BE2C (cell line): Measurements from ENCODE around the gene RAPGEF6.
"Not testable (repeated sequence)": the region's sequence is repeated elsewhere in the genome, so short reads cannot be mapped to it uniquely, and the experiment has no call there.

Experiments
- DNase-seq: peaks from one replicate; pipeline ENCODE4 v3.0.0-alpha.2; 2020
- H3K27me3 ChIP-seq: fragments of 250-450 bp; sonication (Bioruptor Pico); 2 replicates; pipeline ENCODE4 v1.5.1; 2020; ENCODE audit warnings: mild to moderate bottlenecking
- H3K36me3 ChIP-seq: fragments of 250-450 bp; sonication (Bioruptor Pico); 2 replicates; pipeline ENCODE4 v1.5.1; 2020; ENCODE audit warnings: mild to moderate bottlenecking
- H3K4me1 ChIP-seq: fragments of 250-450 bp; sonication (Bioruptor Pico); 2 replicates; pipeline ENCODE4 v1.5.1; 2020
- H3K4me3 ChIP-seq: 2 replicates; pipeline ENCODE4 v1.5.1; 2011; ENCODE audit warnings: low read depth, low read length
- H3K9me3 ChIP-seq: fragments of 250-450 bp; sonication (Bioruptor Pico); 2 replicates; pipeline ENCODE4 v1.5.1; 2020
- CTCF ChIP-seq: IDR thresholded peaks from 2 replicates; pipeline ENCODE4 v1.5.1; 2012; ENCODE audit warnings: mild to moderate bottlenecking, low read depth, low read length

The RAPGEF6 gene

GRCh38 chr5:131488463-131488862, 146.6 kb downstream of the RAPGEF6 start:
- DNase-seq: no peak
- peaks cover 4% of the 10 kb centered on the region; the same call in 1 of the 2 replicates for H3K9me3 ChIP-seq
- no peaks in the 10 kb centered on the region for H3K27me3 ChIP-seq
- TF ChIP-seq CTCF: no peak
- no peak overlapping the region for H3K4me3 ChIP-seq
- no peaks in the 10 kb centered on the region for H3K4me1 ChIP-seq
- peaks cover 40% of the 10 kb centered on the region for H3K36me3 ChIP-seq

- H3K4me3 ChIP-seq, H3K27me3 ChIP-seq, DNase-seq, H3K4me1 ChIP-seq, H3K9me3 ChIP-seq: not testable (repeated sequence)
- peaks cover 37% of the 10 kb centered on the region for H3K36me3 ChIP-seq
These were observed 147.7 kb downstream of the RAPGEF6 start for GRCh38 chr5:131487371-131487770.

GRCh38 chr5:131482617-131483016, 152.4 kb downstream of the RAPGEF6 start:
- no peak for DNase-seq
- Histone ChIP-seq H3K36me3 (peaks cover 13% of the 10 kb centered on the region), H3K4me1 (peaks cover 5% of the 10 kb centered on the region), H3K4me3 (no peak overlapping the region), H3K9me3 (peaks cover 4% of the 10 kb centered on the region; the same call in 1 of the 2 replicates), H3K27me3 (no peaks in the 10 kb centered on the region)
- no peak for TF ChIP-seq CTCF

- Histone ChIP-seq H3K36me3 (peaks cover 3% of the 10 kb centered on the region), H3K4me1 (peaks cover 5% of the 10 kb centered on the region), H3K4me3 (no peak overlapping the region), H3K27me3 (no peaks in the 10 kb centered on the region), H3K9me3 (no peaks in the 10 kb centered on the region)
- TF ChIP-seq CTCF: no peak
- no peak for DNase-seq
These were observed 153.5 kb downstream of the RAPGEF6 start for GRCh38 chr5:131481569-131481968.

- Histone ChIP-seq H3K9me3 (no peaks in the 10 kb centered on the region), H3K27me3 (no peaks in the 10 kb centered on the region), H3K4me1 (peaks cover 5% of the 10 kb centered on the region), H3K36me3 (no peaks in the 10 kb centered on the region; the same call in 1 of the 2 replicates), H3K4me3 (no peak overlapping the region)
- TF ChIP-seq CTCF: no peak
- no peak for DNase-seq
These were observed 159.5 kb downstream of the RAPGEF6 start for GRCh38 chr5:131475541-131475941.

GRCh38 chr5:131473731-131474130, 161.3 kb downstream of the RAPGEF6 start:
- no peak for TF ChIP-seq CTCF

More at GRCh38 chr5:131473731-131474130, 161.3 kb downstream of the RAPGEF6 start:
- Histone ChIP-seq H3K4me1 (peaks cover 5% of the 10 kb centered on the region), H3K9me3 (no peaks in the 10 kb centered on the region), H3K4me3 (no peak overlapping the region), H3K36me3 (no peaks in the 10 kb centered on the region), H3K27me3 (no peaks in the 10 kb centered on the region)
- no peak for DNase-seq
